ENCODE results near the gene CDH13.

CDH13 gene

DNA sequence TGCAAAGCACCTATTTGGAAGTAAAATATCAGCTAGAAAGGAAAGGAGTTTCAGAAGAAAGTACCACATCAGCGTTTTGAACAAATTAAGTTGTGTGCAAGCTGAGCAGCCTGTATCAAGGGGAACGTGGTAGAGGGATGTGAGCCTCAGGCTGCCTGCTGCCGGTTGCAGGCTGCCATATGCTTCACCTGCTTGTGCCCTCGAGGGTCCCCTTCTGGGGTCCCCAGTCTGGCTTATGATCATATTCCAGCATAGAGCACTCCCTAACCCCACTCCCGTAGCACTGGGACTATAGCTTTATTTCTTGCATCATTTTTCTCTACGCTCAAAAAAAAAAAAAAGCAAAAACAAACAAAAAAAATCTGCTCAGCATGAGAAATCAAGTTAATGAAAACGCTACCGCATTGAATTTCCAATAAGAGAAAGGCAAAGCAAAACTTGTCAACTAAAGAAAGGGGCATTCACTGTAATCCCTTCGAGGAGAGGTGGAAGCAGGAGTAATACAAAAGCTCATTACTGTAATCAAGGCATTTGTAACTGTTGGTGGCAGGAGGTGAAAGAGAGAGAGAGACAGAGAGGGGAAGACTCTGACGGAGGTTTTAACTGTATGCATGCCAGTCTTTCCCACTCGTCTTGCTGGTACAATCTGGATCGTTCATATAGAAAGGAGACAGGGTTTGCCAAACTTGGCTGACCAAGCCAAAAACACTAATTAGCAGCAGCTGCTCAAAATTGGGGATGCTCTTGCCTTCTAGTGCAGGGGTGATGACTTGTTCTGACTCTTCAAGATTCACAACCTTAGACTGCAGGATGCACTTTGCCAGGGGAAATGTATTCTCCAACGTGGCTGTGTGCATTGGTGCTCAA lies 922.8 kb downstream of the CDH13 start:
- no peak for DNase-seq

GRCh38 chr16:83550183-83550569 lies 923.4 kb downstream of the CDH13 start:
- DNase-seq: no peak

DNA sequence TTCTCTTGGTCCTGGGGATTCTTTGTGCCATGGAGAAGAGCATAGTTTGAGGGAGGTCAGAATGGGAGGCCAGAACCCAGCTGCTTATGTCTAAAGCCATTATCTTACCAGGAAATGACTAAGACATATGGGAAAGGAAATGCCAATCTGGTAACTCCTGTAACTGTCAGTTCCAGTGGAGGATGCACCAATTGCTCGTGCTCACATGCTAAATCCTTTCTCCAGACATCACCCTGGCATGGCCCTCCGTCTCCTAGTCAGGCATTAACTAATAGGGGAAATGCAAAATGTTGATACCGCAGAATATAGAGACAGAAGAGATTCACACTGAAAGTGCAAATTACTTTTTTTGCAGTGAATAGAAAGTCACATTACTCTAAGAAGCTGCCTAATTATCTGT lies 925.5 kb downstream of the CDH13 start:
- DNase-seq: no peak

- no peak for DNase-seq
Observed at GRCh38 chr16:83552930-83553329, 926.2 kb downstream of the CDH13 start.

DNA sequence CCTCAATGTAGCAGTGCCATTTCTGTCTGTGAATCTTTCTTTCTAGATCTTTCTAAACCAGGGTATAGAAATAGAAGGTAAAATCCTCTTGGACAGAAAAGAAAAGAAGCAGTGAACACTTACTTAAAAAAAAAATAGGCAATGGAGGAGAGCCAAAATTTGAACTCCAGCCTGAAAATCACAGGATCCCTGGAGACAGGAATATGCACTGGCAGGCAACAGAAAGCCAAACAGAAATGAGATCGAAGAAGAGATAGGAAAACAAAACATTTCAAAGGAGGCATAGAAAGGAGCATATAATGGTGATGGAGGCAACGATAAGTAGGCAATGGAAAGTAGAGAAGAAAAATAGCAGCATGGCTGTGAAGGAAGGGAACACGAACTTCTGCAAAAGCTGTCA lies 927.3 kb downstream of the CDH13 start:
- no peak for DNase-seq

- DNase-seq: no peak
Observed at GRCh38 chr16:83554540-83554939, 927.8 kb downstream of the CDH13 start.

- DNase-seq: no peak
Observed at GRCh38 chr16:83561876-83562275, 935.1 kb downstream of the CDH13 start.

DNA sequence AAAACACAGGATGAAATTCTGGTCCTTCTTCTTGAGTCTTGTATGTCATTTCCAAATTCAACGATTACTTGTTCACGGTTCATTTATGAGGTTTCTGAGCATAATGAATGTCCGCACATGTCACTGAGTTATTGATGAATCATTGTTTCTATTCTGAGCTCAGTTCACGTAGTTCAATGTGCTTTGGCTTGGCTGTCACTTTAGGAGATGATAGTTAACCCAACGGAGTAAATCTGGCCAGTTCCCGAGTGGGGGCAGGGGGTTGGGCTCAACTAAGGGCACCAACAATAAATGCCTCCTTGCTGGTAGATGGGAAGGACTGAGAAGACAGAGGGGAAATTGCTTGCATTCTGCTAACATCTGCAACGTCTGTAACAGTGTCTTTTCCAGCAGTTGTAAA lies 941.6 kb downstream of the CDH13 start:
- DNase-seq: no peak

GRCh38 chr16:83574388-83574787 lies 947.6 kb downstream of the CDH13 start:
- DNase-seq: no peak

DNA sequence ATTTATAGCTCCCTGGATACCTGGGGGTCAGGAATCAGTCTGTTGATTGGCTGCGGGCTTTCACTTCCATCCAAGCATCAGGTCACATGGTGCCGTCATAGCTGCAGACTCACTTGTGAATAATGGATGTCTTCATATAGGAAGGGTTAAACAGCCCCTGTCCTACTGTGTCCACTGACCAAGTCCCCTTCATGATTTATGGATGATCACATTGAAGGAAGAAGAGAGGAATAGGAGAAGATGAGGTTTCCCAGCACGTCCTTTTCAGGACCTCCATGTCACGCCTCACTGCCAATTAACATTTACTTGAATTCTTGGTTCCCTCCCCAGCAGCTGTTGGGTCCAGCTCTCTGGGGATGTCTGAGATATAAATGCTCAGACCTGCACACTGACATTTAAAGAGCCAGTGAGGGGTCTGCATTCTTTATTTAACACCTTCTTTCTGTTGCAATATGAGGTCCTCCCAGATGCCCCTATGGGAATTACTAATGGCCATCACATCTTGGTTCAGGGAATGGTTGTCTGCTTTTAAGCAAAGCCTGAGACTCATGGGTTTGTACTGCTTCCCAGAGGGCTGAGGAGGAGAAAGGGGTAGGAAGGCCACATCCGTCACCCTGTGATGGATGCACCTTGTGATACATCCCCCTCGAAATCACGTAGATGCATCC lies 950.4 kb downstream of the CDH13 start:
- DNase-seq: no peak

- DNase-seq: no peak
Observed at GRCh38 chr16:83578171-83578570, 951.4 kb downstream of the CDH13 start.

DNA sequence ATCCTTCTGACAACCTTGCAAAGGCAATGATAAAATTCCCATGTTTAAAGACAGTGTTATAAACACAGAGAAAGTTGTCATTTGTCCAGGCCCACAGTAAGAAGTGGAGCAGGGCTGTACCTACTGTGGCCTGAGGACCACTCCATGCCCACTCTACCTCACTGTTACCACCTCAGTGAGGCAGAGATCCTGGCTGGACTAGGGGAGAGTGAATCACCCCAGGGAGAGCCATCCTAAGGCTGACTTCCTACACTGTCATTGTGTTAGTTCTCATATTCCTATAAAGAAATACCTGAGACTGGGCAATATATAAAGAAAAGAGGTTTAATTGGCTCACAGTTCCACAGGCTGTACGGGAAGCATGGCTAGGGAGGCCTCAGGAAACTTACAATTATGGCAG lies 952.3 kb downstream of the CDH13 start:
- no peak for DNase-seq

DNA sequence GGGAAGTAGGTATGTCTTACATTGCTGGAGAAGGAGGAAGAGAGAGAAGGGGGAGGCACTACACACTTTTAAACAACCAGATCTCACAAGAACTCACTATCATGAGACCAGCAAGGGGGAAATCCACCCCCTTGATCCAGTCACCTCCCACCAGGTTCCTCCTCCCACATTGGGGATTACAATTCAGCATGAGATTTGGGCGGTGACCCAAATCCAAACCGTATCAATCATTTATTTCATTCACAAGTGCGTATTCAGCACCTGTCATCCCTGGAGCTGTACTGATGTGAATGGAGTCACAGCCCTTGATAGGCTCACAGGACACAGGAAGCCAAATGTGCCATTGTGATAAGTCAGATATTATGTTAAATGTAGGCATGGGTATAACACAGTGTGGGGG lies 952.7 kb downstream of the CDH13 start:
- DNase-seq: no peak

DNA sequence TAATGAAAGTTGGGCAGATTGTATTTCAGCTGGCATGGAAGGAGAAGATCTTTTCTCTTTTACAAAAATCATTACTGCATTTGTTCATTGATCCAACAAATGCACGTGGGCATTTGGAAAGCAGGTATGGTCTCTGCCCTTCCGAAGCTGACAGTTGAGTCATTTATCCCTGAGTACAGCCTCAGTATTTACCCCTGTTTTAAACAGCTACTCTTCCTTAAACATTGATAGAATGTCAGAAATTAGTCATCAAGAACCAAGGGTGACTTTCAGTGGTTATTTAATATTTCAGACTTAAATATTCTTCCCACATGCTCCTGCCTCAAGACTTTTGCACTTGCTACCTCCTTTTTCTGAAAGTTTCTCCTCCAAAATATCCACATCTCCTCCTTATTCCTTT lies 954.3 kb downstream of the CDH13 start:
- no peak for DNase-seq

DNA sequence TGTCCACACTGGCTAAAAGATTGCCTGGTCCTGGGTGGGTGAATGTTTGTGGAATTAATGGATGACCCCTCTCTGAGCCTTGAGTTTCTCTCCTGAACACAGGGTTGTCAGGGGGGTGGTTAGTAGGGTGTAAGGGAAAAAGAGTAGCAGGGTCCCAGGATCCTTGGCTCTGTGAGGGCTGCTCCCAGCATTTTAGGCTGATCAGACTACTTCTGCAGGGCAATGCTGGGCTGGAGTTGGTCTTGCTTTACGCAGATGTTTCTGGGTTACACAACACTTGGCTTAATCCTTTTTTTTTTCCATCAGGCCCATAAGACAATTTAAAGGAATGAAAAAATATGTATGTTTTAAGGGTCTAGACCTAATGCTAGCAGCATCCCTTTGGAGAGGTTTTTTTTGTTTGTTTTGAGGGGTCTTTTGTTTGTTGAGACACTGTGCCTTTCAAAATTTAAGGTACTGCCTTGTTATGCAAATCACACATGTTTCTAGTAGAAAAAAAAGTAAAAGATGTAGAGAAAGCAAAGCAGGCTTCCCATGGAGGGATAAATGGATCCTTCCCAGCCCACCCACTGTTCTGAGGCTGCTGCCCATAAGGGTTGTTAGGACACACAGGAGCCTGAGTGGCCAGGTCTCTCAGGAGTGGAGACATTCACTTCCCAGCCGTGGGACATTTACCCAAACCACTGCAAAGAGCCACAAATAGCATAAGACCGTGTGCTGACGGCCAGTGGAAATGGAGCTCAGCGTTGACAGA lies 955.4 kb downstream of the CDH13 start:
- no peak for DNase-seq

- DNase-seq: no peak
Observed at GRCh38 chr16:83586036-83586435, 959.3 kb downstream of the CDH13 start.

DNA sequence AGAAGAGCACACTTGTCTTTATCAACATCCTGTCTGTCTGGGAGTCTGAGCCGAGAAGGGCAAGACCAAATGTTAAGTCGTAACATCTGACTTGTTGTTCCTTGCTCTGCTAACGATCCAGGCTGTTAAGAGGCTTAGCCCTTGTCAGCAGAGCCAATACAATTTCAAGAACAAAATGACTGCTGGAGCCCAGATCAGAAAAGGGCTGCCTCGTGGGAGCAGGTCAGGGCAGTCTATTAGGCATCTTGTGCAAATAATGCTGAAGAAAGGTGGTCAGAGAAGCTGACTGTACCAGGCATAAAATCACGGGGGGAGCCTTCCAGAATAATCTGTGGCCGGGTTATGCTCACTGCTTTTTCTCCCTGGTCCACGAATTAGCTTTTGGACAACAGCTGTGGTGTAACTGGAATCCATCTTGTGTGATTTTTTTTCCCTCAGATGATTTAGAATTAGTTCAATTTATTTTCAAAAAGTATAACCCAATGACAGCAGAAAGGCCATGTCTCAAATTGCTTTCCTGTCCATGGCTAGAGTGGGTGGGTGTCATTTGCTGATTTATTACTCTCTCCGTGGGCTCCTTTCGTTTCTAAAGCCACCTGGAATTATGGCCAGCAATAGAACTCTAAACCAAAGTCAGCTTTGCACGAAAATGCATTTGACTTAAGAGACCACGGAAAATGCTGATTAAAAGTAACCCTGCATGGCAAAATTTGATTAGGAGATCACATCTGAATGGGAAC lies 959.9 kb downstream of the CDH13 start:
- DNase-seq: no peak

- DNase-seq: no peak
Observed at GRCh38 chr16:83587201-83587600, 960.4 kb downstream of the CDH13 start.

DNA sequence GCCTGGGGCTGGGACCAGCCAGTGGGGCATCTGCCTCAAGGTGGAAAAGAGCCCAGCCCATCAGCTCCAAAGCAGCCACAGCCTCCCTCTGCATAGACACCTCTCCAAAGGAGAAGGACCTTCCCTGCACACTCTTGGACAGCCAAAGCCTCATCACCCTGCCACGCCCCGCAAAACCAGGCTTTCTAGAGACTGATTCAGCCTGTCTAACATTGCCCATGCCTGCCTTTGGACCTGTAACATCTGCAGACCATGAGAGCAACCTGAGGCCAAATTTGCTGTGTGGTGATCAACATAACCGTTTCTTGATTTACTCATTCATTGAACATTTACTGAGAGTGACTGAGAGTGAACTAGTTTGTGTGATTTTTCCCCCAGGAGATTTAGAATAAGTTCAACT lies 961.3 kb downstream of the CDH13 start:
- no peak for DNase-seq

DNA sequence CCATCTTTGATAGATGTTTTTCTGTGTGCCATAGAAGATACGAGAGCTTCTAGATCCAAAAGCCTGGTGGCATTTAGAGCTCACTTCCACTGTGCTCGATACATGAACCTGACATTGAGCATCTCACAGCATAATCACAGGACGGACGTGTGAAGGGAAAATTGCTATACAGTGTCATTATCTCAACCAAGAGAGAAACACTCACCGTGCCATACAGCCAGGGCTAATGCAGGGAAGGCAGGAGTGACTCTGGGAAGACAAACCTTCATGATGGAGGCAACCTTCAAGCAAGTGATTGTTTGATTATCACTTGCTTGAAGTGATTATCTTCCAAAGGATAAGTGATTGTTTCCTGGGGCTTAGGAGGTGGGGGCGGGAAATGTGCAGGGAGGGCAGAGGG lies 962.8 kb downstream of the CDH13 start:
- DNase-seq: no peak

DNA sequence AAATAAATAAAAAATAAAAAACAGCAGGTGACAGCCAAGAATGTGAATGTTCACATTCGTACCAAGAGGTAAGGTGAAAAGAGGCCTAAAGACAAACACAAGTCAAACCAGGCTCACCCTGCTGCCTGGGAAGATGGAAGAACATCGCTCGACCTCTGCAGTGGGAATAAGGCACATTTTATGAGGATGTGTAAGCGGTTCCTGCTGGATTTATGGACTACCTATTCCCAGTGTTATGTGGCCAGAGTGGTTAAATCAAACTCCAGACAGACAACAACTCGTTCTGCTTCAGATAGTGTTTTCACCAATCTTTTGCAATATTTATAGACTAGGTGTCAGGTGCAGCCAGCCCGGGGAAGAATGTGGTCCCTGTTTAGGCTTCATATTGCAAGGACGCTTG lies 966.0 kb downstream of the CDH13 start:
- no peak for DNase-seq

DNA sequence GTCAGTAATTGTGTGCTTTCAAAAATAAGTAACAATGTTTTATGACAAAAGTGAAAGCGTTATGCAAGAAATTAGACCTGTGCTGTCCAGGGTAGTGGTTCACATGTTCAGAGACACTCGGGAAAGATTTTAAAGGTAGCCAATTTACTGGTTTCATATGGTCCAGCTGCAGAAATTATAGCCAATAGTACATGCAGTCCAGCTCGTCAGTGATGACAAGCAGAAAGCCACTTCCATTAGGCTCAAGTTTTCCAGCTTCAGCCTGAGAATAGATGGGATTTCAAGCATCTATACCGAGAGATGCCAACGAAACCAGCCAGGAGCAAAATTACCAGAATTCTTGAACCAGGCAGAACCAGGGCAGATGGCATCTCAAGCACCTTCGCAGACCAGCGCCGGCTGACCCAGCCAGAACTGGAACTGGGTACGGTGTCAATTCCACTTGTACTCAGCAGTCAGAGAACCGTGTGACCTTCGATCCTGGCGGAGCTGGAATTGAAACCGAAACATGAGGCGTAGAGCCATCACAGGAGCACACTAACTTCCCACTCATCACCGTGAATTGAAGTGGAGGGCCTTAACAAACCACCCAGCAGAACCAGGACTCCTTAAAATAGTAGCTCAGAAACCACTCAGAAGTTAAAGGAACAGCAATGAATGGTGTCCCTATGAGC lies 973.2 kb downstream of the CDH13 start:
- DNase-seq: no peak

Data from activated effector memory CD4-positive, alpha-beta T cell treated with Interleukin-2 at 50 U/mL for 16 hours (primary cell).